Neural progenitor cell (in vitro differentiated cells): ENCODE data around the gene DPP7.

Source experiments
- EZH2 ChIP-seq: fragments of 200-600 bp; sonication (generic); IDR thresholded peaks from 2 replicates; pipeline ENCODE4 v1.6.1; 2017; ENCODE audit warnings: antibody characterized with exemption, mild to moderate bottlenecking, moderate library complexity
- EZH2phosphoT487 ChIP-seq: fragments of 200-600 bp; sonication (generic); IDR thresholded peaks from 2 replicates; pipeline ENCODE4 v1.6.1; 2017; ENCODE audit warnings: antibody characterized with exemption
- TF ChIP-seq, protein P1 (sequence below): fragments of 200-600 bp; sonication (generic); IDR thresholded peaks from 2 replicates; pipeline ENCODE4 v1.5.1; 2017; ENCODE audit warnings: antibody characterized with exemption, mild to moderate bottlenecking

DNA sequence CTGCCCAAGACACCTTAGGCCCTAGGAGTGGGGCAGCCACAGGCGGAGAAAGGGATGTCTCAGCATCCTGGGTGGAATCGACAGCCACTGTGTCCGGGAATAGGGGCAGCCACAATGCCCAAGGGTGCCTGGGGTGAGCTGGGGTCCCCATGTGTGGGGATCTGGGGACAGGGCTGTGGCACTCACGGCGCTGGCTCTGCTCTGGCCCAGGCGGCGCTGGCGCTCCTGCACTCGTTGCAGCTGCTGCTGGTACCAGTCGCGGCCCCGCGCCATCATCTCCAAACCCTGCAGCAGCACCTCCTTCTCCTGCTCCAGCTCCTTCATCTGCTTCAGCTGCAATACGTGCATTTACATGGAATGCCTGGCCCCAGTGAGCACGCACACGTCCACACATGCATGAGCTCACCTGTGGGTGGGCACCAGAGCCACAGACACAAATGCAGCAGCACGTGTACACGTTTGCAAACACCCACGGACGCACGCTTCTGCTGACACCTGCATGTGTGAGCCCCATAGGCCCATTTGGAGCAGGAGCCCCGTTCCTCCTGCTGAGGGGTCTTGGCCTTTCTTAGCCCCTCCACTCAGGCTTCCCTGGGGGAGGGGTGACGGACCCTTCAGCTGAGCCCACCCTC lies 49.1 kb downstream of the DPP7 start:
- TF ChIP-seq EZH2 (no peak), EZH2phosphoT487 (no peak)
- TF ChIP-seq, protein P1, sequence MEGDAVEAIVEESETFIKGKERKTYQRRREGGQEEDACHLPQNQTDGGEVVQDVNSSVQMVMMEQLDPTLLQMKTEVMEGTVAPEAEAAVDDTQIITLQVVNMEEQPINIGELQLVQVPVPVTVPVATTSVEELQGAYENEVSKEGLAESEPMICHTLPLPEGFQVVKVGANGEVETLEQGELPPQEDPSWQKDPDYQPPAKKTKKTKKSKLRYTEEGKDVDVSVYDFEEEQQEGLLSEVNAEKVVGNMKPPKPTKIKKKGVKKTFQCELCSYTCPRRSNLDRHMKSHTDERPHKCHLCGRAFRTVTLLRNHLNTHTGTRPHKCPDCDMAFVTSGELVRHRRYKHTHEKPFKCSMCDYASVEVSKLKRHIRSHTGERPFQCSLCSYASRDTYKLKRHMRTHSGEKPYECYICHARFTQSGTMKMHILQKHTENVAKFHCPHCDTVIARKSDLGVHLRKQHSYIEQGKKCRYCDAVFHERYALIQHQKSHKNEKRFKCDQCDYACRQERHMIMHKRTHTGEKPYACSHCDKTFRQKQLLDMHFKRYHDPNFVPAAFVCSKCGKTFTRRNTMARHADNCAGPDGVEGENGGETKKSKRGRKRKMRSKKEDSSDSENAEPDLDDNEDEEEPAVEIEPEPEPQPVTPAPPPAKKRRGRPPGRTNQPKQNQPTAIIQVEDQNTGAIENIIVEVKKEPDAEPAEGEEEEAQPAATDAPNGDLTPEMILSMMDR: no peak
